Activated effector memory CD4-positive, alpha-beta T cell treated with anti-CD3 and anti-CD28 coated beads, Interleukin-2, amount 50 U/mL, for 16 hours (primary cell): ENCODE measurements around the gene AEN.

Experiments used
- DNase-seq: peaks from one replicate; pipeline ENCODE4 v3.0.0-alpha.2; 2020

Gene AEN, protein sequence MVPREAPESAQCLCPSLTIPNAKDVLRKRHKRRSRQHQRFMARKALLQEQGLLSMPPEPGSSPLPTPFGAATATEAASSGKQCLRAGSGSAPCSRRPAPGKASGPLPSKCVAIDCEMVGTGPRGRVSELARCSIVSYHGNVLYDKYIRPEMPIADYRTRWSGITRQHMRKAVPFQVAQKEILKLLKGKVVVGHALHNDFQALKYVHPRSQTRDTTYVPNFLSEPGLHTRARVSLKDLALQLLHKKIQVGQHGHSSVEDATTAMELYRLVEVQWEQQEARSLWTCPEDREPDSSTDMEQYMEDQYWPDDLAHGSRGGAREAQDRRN

GRCh38 chr15:88620995-88621772 lies at the start of gene AEN:
Gene AEN, plus strand, starts transcription at chr15:88621340. Its CDS starts 4,870 bp downstream, at chr15:88626210.
- peak; percentile 98 for DNase-seq

GRCh38 chr15:88571852-88572259 lies 49.3 kb upstream of the AEN start:
- DNase-seq: no peak

DNA sequence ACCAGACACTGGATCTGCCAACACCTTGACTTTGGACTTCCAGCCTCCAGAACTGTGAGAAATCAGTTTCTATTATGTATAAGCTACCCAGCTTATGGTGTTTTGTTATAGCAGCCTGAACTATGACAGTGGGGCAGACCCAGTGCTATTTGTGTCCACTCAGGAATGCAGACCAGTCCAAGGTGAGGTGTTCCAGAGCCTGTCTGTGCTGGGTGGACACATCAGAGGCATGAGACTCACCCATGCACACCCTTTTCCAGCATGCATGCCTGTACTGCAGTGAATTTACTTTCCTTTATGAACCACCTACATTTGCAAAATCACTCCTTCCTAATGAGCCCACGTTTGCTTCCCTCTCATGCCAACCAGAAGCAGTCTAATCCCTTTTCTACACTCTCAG lies 47.1 kb upstream of the AEN start:
- DNase-seq: no peak

DNA sequence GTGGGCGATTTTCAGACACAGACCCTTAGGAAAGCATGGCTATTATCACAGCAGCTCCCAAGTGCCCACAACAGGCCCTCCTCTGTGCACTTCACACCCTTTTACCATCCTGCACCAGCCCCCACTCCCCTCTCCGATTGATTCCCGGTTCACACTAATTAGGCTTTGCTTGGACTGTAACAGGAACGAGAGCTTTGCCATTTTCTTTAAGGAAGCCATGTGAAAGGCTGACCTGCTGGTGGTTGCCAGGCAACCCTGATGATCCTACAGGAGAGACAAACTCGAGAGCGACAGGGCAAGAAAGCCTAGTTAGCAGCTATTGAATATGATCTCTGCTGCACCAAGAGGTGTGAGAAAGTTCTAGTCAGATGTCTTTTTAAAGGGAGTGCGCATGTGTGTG lies 46.5 kb upstream of the AEN start:
- no peak for DNase-seq

DNA sequence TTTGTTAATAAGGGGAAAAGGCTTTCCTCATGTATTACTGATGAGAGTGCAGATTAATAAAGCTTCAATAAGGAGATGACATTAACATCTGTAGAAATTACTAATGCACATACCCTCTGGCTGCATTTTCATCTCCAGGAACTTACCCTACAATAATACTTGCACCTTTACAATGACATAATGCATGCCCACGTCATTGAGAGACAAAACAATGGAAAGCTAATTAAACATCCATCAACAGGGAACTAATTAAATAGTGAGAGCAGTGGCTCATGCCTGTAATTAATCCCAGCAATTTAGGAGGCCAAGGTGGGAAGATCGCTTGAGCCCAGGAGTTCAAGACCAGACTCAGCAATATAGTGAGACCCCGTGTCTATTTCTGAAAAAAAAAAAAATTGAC lies 41.8 kb upstream of the AEN start:
- DNase-seq: no peak

DNA sequence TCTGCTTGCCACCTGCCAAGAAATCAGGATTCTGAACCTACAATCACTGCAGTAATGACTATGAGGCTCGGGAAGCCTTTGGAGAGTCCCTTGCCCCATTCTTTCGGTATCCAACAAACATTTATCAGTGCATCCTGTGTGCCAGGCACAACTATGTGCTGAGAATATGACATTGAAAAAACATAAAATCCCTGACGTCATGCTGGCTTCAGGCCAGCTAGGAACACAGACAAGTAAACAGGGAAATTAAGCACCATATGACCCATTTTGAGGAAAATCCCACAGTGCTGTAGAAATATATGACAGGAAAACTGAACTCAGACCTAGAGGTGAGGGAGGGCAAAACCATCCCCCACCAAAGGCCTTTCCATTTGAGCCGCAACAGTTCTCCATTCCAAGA lies 40.6 kb upstream of the AEN start:
- DNase-seq: no peak

DNA sequence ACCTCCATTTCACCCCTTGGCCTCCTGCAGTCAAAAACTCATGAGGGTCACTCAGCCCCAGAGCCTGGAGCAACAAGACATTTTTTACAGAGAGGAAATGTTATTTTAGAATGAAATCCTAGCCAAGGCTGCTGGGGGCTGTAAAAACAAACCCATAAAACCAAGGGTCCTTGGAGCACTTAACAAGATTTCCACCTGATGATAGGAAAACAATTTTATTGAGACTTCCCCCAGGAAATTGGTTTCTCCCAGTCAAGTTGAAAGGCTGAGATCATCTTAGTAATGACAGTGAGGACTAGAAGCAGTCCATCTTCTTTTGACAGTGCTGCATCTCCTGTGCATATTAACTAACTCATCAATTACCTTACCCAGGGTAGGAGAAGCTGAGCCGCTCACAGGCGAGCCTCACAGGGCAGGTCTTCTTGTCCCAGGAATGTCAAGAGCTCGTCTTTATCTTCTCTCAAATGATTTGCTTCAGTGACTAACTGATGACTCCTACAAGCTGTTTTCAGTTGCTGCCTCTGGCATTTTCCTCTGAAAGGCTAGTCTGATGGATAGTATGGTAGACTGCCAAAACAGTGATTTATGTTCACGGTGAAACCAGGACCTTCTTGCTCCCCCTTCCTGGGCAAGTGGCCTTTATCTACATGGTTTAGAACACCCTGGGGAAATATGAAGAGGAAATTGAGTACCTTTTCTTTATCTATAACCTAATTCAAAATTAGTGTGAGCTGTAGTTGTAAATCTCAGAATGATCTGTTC lies 34.6 kb upstream of the AEN start:
- no peak for DNase-seq

GRCh38 chr15:88590759-88591158 lies 30.4 kb upstream of the AEN start:
- DNase-seq: no peak

DNA sequence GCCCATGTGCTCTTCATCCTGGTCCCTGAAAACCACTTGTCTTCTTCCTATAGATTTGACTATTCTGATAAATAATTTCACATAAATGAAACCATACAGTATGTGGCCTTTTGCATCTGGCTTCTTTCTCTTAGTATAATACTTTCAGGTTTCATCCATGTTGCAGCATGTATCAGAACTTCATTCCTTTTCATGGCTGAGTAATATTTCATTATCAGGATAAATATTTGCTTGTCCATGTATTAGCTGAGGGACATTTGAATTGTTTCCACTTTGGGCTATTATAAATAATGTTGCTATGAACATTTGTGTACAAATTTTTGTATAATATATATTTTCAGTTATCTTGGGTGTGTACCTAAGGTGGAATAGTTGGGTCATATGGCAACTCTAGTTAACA lies 29.8 kb upstream of the AEN start:
- DNase-seq: no peak

GRCh38 chr15:88603885-88604284 lies 17.3 kb upstream of the AEN start:
- no peak for DNase-seq

GRCh38 chr15:88604381-88605188 lies 16.6 kb upstream of the AEN start:
- no peak for DNase-seq

GRCh38 chr15:88605189-88606069 lies 15.7 kb upstream of the AEN start:
- DNase-seq: peak; percentile 78

- DNase-seq: no peak
These were observed 14.9 kb upstream of the AEN start for GRCh38 chr15:88606070-88606794.

GRCh38 chr15:88607951-88608350 lies 13.2 kb upstream of the AEN start:
- no peak for DNase-seq

DNA sequence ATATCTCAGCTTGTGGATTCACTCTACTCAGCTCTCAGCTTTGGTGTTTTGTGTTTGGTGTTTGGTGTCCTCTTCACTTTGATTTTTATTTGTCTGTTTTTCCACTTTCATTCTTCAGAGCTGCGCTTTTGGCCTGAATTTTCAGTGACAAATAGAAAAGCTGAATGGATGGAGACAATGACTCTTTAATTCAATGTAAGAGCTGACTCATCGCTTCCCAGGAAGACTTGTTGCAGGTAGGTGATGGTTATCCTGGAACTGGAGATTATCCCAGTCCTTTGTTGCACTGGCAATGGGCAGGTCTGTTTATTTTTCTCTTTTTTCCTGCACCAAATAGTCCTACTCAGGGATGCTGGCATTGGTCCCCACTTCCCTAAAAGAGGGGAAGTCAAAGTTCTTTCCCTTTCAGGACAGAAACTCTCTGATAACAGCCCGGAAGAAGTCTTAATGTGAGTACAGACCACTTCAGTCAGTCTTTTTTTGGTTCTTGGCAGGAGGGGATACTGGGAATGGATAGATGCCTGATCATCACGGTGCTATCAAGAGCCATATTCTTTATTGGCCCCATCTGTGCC lies 12.4 kb upstream of the AEN start:
- DNase-seq: no peak

GRCh38 chr15:88609344-88610090 lies 11.6 kb upstream of the AEN start:
- no peak for DNase-seq

- no peak for DNase-seq
These were observed 10.4 kb upstream of the AEN start for GRCh38 chr15:88610701-88611231.

DNA sequence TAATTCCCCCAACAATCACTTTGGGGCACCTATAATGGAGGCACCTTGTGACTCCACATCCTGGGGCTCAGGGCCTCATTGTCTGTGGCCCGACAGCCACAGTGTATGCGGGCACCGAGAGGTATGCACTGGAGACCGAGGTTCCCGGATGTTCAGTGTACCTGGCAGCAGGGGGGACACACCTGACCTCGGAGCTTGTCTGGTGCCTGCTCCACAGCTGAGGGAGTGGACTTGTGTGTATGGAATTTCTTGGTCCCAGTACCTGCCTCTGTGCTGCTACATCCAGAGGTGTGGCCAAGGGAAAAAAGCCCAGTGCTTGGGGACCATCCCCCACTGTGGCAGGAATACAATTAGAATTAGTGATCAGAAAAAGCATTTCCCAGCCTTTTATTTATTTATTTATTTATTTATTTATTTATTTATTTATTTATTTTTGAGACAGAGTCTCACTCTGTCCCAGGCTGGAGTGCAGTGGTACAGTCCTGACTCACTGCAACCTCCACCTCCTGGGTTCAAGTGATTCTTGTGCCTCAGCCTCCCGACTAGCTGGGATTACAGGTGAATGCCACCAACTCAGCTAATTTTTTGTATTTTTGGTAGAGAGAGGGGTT lies 8.8 kb upstream of the AEN start:
- no peak for DNase-seq
